WTC11 (cell line): ENCODE measurements around the gene SLU7. TPM values are rescaled to one million over a fixed set of nuclear protein-coding genes. Genes with fewer than 3 reads are reported as not detected.

ENCODE experiments used
- ATAC-seq: fragments of 200-7000 bp; cut with Tn5 transposase; 2 replicates; pipeline ENCODE4 v1.10.0; 2021; ENCODE audit warnings: mild to moderate bottlenecking, moderate library complexity
- CTCF ChIA-PET: fragments of 300-600 bp; sonication (Branson Sonifier 250); formaldehyde crosslinking; loops from one replicate; lab custom pipeline; 2021; ENCODE audit warnings: antibody characterized with exemption; lab: Charles Lee
- POLR2A ChIA-PET: fragments of 350-600 bp; sonication (Branson Sonifier 250); formaldehyde crosslinking; loops from one replicate; lab custom pipeline; 2021; ENCODE audit warnings: antibody characterized with exemption; lab: Charles Lee
- DNase-seq: peaks from one replicate; pipeline ENCODE4 v3.0.0; 2021; ENCODE audit warnings: low spot score
- H3K27ac Mint-ChIP-seq: 2 replicates; pipeline ENCODE4 v1.8.0; 2021; ENCODE audit warnings: mixed read lengths
- H3K27me3 Mint-ChIP-seq: 2 replicates; pipeline ENCODE4 v1.8.0; 2021; ENCODE audit warnings: low read depth, mild to moderate bottlenecking, moderate library complexity, mixed read lengths
- H3K36me3 Mint-ChIP-seq: 2 replicates; pipeline ENCODE4 v1.8.0; 2021; ENCODE audit warnings: mixed read lengths
- H3K4me1 Mint-ChIP-seq: 2 replicates; pipeline ENCODE4 v1.8.0; 2022; ENCODE audit warnings: mixed read lengths
- H3K4me3 Mint-ChIP-seq: 2 replicates; pipeline ENCODE4 v1.8.0; 2021; ENCODE audit warnings: mild to moderate bottlenecking, moderate library complexity, mixed read lengths
- H3K9me3 Mint-ChIP-seq: 2 replicates; pipeline ENCODE4 v1.8.0; 2021; ENCODE audit warnings: mixed read lengths
- CBFB ChIP-seq: sonication (generic); formaldehyde crosslinking; IDR thresholded peaks from 2 replicates; pipeline ENCODE4 v1.8.1; 2022; ENCODE audit warnings: mild to moderate bottlenecking, low read depth, missing genetic modification reagents
- ETV6 ChIP-seq: sonication (generic); formaldehyde crosslinking; IDR thresholded peaks from 2 replicates; pipeline ENCODE4 v1.8.1; 2022; ENCODE audit warnings: mild to moderate bottlenecking, missing genetic modification reagents
- GABPB1 ChIP-seq: sonication (generic); formaldehyde crosslinking; IDR thresholded peaks from 2 replicates; pipeline ENCODE4 v1.8.1; 2023; ENCODE audit warnings: mild to moderate bottlenecking, missing genetic modification reagents
- KAT7 ChIP-seq: sonication (generic); formaldehyde crosslinking; IDR thresholded peaks from 2 replicates; pipeline ENCODE4 v1.8.1; 2023; ENCODE audit warnings: missing genetic modification reagents, mild to moderate bottlenecking, borderline replicate concordance
- NFYB ChIP-seq: sonication (generic); formaldehyde crosslinking; conservative IDR thresholded peaks from 2 replicates; pipeline ENCODE4 v1.8.0; 2022; ENCODE audit warnings: low read depth, missing genetic modification reagents
- PRRX2 ChIP-seq: fragments of 250-450 bp; sonication (Bioruptor Pico); IDR thresholded peaks from 2 replicates; pipeline ENCODE4 v1.8.0; 2021; ENCODE audit warnings: mild to moderate bottlenecking
- RORB ChIP-seq: fragments of 250-450 bp; sonication (Bioruptor Pico); IDR thresholded peaks from 2 replicates; pipeline ENCODE4 v1.9.0; 2021; ENCODE audit warnings: mild to moderate bottlenecking
- ZNF138 ChIP-seq: sonication (generic); formaldehyde crosslinking; conservative IDR thresholded peaks from 2 replicates; pipeline ENCODE4 v1.8.1; 2022; ENCODE audit warnings: mild to moderate bottlenecking, moderate library complexity, missing genetic modification reagents
- ZNF396 ChIP-seq: fragments of 250-450 bp; sonication (Bioruptor Pico); IDR thresholded peaks from 2 replicates; pipeline ENCODE4 v1.8.0; 2021; ENCODE audit warnings: mild to moderate bottlenecking, moderate library complexity, borderline replicate concordance
- total RNA-seq: library from RNA; stranded (reverse); gene quantifications from 3 replicates; pipeline ENCODE4 v1.2.3, GENCODE V29; 2021
- TF ChIP-seq, protein P1 (sequence below): fragments of 250-450 bp; sonication (Bioruptor Pico); IDR thresholded peaks from 2 replicates; pipeline ENCODE4 v1.9.0; 2021; ENCODE audit warnings: moderate library complexity, mild to moderate bottlenecking, inconsistent platforms, borderline replicate concordance
- TF ChIP-seq, protein P2 (sequence below): sonication (generic); formaldehyde crosslinking; IDR thresholded peaks from 2 replicates; pipeline ENCODE4 v1.8.1; 2023; ENCODE audit warnings: mild to moderate bottlenecking, moderate library complexity, missing genetic modification reagents
- TF ChIP-seq, protein P3 (sequence below): fragments of 200-600 bp; IDR thresholded peaks from 2 replicates; pipeline ENCODE4 v1.8.0; 2022; ENCODE audit warnings: antibody characterized with exemption
- TF ChIP-seq, protein P4 (sequence below): sonication (generic); formaldehyde crosslinking; IDR thresholded peaks from 2 replicates; pipeline ENCODE4 v1.8.1; 2023; ENCODE audit warnings: mild to moderate bottlenecking, missing genetic modification reagents, borderline replicate concordance
- TF ChIP-seq, protein P5 (sequence below): fragments of 250-450 bp; sonication (Bioruptor Pico); IDR thresholded peaks from 2 replicates; pipeline ENCODE4 v1.9.0; 2021; ENCODE audit warnings: mild to moderate bottlenecking

Gene SLU7
- total RNA-seq, 1 experiment from 2014 or later: 32.5 TPM

DNA sequence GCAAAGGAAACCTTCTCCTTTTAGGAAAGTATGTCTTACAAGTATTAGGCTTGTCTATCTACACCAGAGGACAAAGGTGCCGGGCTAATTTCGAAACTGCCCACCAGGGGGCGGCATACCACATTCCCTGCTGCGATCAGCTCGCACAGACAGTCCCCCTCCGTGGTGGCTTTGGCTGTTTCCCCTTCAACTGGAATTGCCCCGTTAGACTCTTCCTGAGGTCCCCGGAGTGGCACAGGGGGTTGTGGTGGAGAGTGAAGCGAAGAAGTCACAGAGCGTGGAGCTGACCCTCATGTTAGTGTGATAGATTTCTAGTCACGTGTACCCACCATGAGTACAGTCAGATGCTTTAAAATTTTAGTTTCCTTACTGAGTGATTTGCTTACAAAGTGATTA, 20.3 kb upstream of the SLU7 start:
- Mint-ChIP-seq H3K27me3 (no peaks in the 10 kb centered on the region), H3K27ac (no peak overlapping the region), H3K36me3 (no peaks in the 10 kb centered on the region), H3K4me3 (peak overlapping the region; percentile 66), H3K4me1 (peaks cover 15% of the 10 kb centered on the region), H3K9me3 (no peaks in the 10 kb centered on the region)
- ChIA-PET CTCF (interaction anchor here (0.6 to 2.6 kb wide), 59 partner anchors 10 to 1458 kb away, joined by 3 to 75 read pairs (median 5); partner anchors contain the start of genes C1QTNF2, FAM200C, PTTG1 and SLU7), POLR2A (interaction anchor here (1.5 kb wide), 1 partner anchor 17 kb away, joined by 3 read pairs; no protein-coding TSS in a partner anchor)
- DNase-seq: peak; percentile 93
- TF ChIP-seq, protein P1, sequence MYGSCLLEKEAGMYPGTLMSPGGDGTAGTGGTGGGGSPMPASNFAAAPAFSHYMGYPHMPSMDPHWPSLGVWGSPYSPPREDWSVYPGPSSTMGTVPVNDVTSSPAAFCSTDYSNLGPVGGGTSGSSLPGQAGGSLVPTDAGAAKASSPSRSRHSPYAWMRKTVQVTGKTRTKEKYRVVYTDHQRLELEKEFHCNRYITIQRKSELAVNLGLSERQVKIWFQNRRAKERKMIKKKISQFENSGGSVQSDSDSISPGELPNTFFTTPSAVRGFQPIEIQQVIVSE (CRISPR knock-in tag): no peak
- TF ChIP-seq KAT7 (CRISPR knock-in tag) (no peak), CBFB (CRISPR knock-in tag) (no peak), RORB (CRISPR knock-in tag) (no peak), GABPB1 (0 out of 2 replicates have a peak, but pooled peaks have one; percentile 17), NFYB (CRISPR knock-in tag) (no peak), ETV6 (CRISPR knock-in tag) (no peak)
- TF ChIP-seq, protein P2, sequence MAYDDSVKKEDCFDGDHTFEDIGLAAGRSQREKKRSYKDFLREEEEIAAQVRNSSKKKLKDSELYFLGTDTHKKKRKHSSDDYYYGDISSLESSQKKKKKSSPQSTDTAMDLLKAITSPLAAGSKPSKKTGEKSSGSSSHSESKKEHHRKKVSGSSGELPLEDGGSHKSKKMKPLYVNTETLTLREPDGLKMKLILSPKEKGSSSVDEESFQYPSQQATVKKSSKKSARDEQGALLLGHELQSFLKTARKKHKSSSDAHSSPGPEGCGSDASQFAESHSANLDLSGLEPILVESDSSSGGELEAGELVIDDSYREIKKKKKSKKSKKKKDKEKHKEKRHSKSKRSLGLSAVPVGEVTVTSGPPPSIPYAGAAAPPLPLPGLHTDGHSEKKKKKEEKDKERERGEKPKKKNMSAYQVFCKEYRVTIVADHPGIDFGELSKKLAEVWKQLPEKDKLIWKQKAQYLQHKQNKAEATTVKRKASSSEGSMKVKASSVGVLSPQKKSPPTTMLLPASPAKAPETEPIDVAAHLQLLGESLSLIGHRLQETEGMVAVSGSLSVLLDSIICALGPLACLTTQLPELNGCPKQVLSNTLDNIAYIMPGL (CRISPR knock-in tag): 0 out of 2 replicates have a peak, but pooled peaks have one; percentile 69
- TF ChIP-seq, protein P3, sequence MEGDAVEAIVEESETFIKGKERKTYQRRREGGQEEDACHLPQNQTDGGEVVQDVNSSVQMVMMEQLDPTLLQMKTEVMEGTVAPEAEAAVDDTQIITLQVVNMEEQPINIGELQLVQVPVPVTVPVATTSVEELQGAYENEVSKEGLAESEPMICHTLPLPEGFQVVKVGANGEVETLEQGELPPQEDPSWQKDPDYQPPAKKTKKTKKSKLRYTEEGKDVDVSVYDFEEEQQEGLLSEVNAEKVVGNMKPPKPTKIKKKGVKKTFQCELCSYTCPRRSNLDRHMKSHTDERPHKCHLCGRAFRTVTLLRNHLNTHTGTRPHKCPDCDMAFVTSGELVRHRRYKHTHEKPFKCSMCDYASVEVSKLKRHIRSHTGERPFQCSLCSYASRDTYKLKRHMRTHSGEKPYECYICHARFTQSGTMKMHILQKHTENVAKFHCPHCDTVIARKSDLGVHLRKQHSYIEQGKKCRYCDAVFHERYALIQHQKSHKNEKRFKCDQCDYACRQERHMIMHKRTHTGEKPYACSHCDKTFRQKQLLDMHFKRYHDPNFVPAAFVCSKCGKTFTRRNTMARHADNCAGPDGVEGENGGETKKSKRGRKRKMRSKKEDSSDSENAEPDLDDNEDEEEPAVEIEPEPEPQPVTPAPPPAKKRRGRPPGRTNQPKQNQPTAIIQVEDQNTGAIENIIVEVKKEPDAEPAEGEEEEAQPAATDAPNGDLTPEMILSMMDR: peak; percentile 95
- ATAC-seq: peak; percentile 84

DNA sequence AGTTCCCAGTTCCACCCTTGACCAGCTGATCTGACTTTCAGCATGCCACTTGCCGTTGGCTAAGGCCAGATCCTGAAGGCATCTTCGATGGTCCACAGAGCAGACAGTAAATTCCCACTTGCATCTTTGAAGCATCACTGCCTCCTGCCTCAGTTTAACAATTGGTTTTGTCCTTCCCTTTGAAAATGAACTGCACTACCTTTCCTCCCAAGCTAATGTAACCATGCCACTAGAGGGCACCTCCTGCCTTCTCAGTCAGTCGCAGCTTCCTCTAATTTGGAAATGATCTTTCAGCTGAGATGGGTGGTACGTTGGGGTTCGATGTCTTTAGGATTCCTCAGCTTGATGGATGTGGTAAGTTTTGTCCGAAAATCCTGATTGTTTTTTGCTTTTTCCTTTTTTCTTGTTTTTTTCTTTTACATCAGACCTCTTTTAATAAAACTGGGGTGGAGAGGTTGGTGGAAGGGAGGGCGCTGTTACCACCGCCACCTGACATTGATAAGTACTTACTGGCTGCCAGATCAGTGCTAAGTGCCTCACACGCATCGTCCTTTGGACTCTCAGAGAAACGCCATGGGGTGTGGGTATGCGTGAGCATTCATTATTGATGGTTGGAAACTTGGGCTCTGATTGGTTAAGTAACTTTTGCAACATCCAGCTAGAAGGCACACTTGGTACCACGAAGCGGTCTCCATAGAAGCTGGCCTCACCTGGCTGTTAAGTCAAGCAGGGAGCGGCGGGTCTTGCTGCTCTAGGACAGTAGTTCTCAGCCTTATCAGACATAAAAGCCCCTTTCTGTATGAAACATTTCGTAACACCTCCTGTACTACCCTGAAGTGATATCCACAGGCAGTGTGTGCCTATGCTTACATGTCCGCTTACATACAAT, 19.7 kb upstream of the SLU7 start:
- no peaks in the 10 kb centered on the region for H3K27me3 Mint-ChIP-seq
- H3K9me3 Mint-ChIP-seq: no peaks in the 10 kb centered on the region
- CTCF ChIA-PET: interaction anchor here (0.6 to 2.6 kb wide), 79 partner anchors 8 to 1459 kb away, joined by 3 to 75 read pairs (median 4); partner anchors contain the start of genes ATP10B, C1QTNF2, FAM200C and PTTG1
- POLR2A ChIA-PET: interaction anchor here (1.5 kb wide), 1 partner anchor 16 kb away, joined by 3 read pairs; no protein-coding TSS in a partner anchor
- no peak overlapping the region for H3K27ac Mint-ChIP-seq
- H3K36me3 Mint-ChIP-seq: no peaks in the 10 kb centered on the region
- H3K4me1 Mint-ChIP-seq: peaks cover 12% of the 10 kb centered on the region
- peak overlapping the region; percentile 66 for H3K4me3 Mint-ChIP-seq
- peak; percentile 77 for ATAC-seq
- DNase-seq: peak; percentile 43
- TF ChIP-seq PRRX2 (CRISPR knock-in tag): no peak
- TF ChIP-seq, protein P4, sequence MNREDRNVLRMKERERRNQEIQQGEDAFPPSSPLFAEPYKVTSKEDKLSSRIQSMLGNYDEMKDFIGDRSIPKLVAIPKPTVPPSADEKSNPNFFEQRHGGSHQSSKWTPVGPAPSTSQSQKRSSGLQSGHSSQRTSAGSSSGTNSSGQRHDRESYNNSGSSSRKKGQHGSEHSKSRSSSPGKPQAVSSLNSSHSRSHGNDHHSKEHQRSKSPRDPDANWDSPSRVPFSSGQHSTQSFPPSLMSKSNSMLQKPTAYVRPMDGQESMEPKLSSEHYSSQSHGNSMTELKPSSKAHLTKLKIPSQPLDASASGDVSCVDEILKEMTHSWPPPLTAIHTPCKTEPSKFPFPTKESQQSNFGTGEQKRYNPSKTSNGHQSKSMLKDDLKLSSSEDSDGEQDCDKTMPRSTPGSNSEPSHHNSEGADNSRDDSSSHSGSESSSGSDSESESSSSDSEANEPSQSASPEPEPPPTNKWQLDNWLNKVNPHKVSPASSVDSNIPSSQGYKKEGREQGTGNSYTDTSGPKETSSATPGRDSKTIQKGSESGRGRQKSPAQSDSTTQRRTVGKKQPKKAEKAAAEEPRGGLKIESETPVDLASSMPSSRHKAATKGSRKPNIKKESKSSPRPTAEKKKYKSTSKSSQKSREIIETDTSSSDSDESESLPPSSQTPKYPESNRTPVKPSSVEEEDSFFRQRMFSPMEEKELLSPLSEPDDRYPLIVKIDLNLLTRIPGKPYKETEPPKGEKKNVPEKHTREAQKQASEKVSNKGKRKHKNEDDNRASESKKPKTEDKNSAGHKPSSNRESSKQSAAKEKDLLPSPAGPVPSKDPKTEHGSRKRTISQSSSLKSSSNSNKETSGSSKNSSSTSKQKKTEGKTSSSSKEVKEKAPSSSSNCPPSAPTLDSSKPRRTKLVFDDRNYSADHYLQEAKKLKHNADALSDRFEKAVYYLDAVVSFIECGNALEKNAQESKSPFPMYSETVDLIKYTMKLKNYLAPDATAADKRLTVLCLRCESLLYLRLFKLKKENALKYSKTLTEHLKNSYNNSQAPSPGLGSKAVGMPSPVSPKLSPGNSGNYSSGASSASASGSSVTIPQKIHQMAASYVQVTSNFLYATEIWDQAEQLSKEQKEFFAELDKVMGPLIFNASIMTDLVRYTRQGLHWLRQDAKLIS: no peak
- TF ChIP-seq, protein P2 (CRISPR knock-in tag): peak; percentile 18
- no peak for TF ChIP-seq GABPB1
- TF ChIP-seq ZNF396 (CRISPR knock-in tag): no peak
- no peak for TF ChIP-seq ETV6 (CRISPR knock-in tag)
- TF ChIP-seq ZNF138 (CRISPR knock-in tag): no peak
- TF ChIP-seq, protein P5, sequence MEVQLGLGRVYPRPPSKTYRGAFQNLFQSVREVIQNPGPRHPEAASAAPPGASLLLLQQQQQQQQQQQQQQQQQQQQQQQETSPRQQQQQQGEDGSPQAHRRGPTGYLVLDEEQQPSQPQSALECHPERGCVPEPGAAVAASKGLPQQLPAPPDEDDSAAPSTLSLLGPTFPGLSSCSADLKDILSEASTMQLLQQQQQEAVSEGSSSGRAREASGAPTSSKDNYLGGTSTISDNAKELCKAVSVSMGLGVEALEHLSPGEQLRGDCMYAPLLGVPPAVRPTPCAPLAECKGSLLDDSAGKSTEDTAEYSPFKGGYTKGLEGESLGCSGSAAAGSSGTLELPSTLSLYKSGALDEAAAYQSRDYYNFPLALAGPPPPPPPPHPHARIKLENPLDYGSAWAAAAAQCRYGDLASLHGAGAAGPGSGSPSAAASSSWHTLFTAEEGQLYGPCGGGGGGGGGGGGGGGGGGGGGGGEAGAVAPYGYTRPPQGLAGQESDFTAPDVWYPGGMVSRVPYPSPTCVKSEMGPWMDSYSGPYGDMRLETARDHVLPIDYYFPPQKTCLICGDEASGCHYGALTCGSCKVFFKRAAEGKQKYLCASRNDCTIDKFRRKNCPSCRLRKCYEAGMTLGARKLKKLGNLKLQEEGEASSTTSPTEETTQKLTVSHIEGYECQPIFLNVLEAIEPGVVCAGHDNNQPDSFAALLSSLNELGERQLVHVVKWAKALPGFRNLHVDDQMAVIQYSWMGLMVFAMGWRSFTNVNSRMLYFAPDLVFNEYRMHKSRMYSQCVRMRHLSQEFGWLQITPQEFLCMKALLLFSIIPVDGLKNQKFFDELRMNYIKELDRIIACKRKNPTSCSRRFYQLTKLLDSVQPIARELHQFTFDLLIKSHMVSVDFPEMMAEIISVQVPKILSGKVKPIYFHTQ (CRISPR knock-in tag): no peak
- TF ChIP-seq, protein P3: peak; percentile 35
